K562 (cell line): Measurements from ENCODE around the gene ATF3. TPM values are rescaled to one million over a fixed set of nuclear protein-coding genes. Genes with fewer than 3 reads are reported as not detected.

Experiments
- CREB1 ChIP-seq, 2 experiments: sonication (generic) in 1 of 2; formaldehyde crosslinking in 1 of 2; IDR thresholded peaks; 2 replicates each; pipeline versions ENCODE4 v1.6.1 to v1.8.0; 2012 to 2022; ENCODE audit warnings: inconsistent platforms in 1 of 2, mild to moderate bottlenecking in 1 of 2, missing genetic modification reagents in 1 of 2, moderate library complexity in 1 of 2
- CTCFL ChIP-seq: IDR thresholded peaks from 2 replicates; pipeline ENCODE4 v1.6.1; 2011; ENCODE audit warnings: borderline replicate concordance, low read depth, mild to moderate bottlenecking, moderate library complexity, low read length; ENCODE audit not compliant: insufficient read depth, poor library complexity, severe bottlenecking
- ETV5 ChIP-seq: sonication (generic); formaldehyde crosslinking; IDR thresholded peaks from 2 replicates; pipeline ENCODE4 v1.4.0; 2020; ENCODE audit warnings: low read depth, mild to moderate bottlenecking, missing genetic modification reagents
- GABPA ChIP-seq: fragments of 200-800 bp; sonication (Bioruptor generic); conservative IDR thresholded peaks from 2 replicates; pipeline ENCODE4 v1.6.1; 2016; ENCODE audit warnings: low read depth, missing genetic modification characterization, missing compliant biosample characterization
- GTF2A2 ChIP-seq: IDR thresholded peaks from 2 replicates; pipeline ENCODE4 v1.6.1; 2016; ENCODE audit warnings: mild to moderate bottlenecking, missing genetic modification characterization, missing compliant biosample characterization
- ID3 ChIP-seq, 2 experiments: fragments of 250-450 bp in 1 of 2; fragments of 450-650 bp in 1 of 2; sonication (Bioruptor Pico) in 1 of 2; IDR thresholded peaks; 2 replicates each; pipeline versions ENCODE4 v1.6.1 to v1.8.0; 2016 to 2021; ENCODE audit warnings: mild to moderate bottlenecking in 2 of 2, moderate library complexity in 2 of 2, missing compliant biosample characterization in 1 of 2, missing genetic modification characterization in 1 of 2
- NR1H2 ChIP-seq: sonication (generic); formaldehyde crosslinking; IDR thresholded peaks from 2 replicates; pipeline ENCODE4 v1.4.0; 2020; ENCODE audit warnings: mild to moderate bottlenecking, missing genetic modification reagents
- PKNOX1 ChIP-seq: fragments of 450-650 bp; IDR thresholded peaks from 2 replicates; pipeline ENCODE4 v1.6.1; 2016
- PTTG1 ChIP-seq: fragments of 450-650 bp; IDR thresholded peaks from 2 replicates; pipeline ENCODE4 v1.6.1; 2016; ENCODE audit warnings: low read depth, mild to moderate bottlenecking, missing genetic modification characterization, missing compliant biosample characterization
- TEAD1 ChIP-seq, 2 experiments: fragments of 450-650 bp in 1 of 2; sonication (generic) in 1 of 2; formaldehyde crosslinking; IDR thresholded peaks; 2 replicates each; pipeline versions ENCODE4 v1.4.0 to v1.8.0; 2020 to 2022; ENCODE audit warnings: mild to moderate bottlenecking in 2 of 2, missing genetic modification reagents in 1 of 2
- ZNF695 ChIP-seq: fragments of 450-650 bp; formaldehyde crosslinking; IDR thresholded peaks from 2 replicates; pipeline ENCODE4 v1.4.0; 2020; ENCODE audit warnings: mild to moderate bottlenecking, moderate library complexity
- ZSCAN32 ChIP-seq: fragments of 450-650 bp; formaldehyde crosslinking; IDR thresholded peaks from 2 replicates; pipeline ENCODE4 v1.4.0; 2020; ENCODE audit warnings: mild to moderate bottlenecking, moderate library complexity
- polyA plus RNA-seq, 8 experiments: library from polyadenylated mRNA; depleted of rRNA in 4 of 8; stranded (reverse) in 5 of 8; unstranded in 3 of 8; fragments of >200 nt; fragmentation: Nextera tagmentation in 2 of 8; fragmentation: Illumina TruSeq in 1 of 8; extraction: Ambion mirVana in 2 of 8; extraction: Trizol in 1 of 8; gene quantifications; 2 replicates each; pipeline versions ENCODE4 v1.2.1 to v1.2.3, GENCODE V29; 2011 to 2014; ENCODE audit warnings: inconsistent platforms in 1 of 8, missing spikeins in 1 of 8
- total RNA-seq, 7 experiments: library from RNA; depleted of rRNA in 6 of 7; stranded (reverse); fragments of >200 nt in 6 of 7; fragmentation: Illumina TruSeq in 2 of 7; extraction: Trizol in 2 of 7; gene quantifications; 2 replicates each; pipeline versions ENCODE4 v1.2.1 to v1.2.3, GENCODE V29; 2011 to 2021; ENCODE audit warnings: low replicate concordance in 1 of 7
- TF ChIP-seq, protein P1 (sequence below), 2 experiments: fragments of 450-650 bp in 1 of 2; sonication (generic) in 1 of 2; formaldehyde crosslinking in 1 of 2; IDR thresholded peaks; 2 replicates each; pipeline versions ENCODE4 v1.7.1 to v1.9.0; 2016 to 2022; ENCODE audit warnings: inconsistent platforms in 1 of 2, mild to moderate bottlenecking in 1 of 2, missing genetic modification reagents in 1 of 2

ATF3 gene
- total and polyA plus RNA-seq, 9 of the 15 experiments (the other 6 are each of a cell fraction or from before 2014, with no cell fraction given) = 3.5 to 28.2 (median 19.8) TPM

DNA sequence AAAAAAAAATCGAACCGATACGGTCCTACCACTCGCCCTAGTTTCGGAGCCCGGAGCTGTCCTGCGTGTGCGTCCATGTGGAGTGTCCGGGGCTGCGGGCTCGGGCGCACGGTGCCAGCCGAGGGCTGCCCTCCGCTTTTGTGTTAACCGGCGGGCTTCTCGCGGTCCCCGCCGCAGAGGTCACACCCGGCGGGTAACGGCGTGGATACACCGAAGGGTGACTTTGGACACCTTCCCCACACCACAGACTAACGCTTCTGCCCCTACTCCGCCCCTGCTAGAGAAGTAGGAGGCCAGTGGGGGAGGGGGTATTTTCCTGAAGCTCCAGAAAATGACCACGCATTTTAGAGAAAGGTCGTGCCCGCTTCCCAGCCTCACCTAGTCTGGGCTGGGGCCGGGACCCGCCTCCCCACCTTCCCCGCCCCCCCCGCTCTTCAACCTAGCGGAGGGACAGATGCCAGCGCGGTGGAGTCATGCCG, 609 bp upstream of the ATF3 start (continued):
- TF ChIP-seq NR1H2 (CRISPR knock-in tag) (no peak), ZNF695 (CRISPR knock-in tag) (no peak), ZSCAN32 (no peak), TEAD1 (CRISPR knock-in tag; IDR thresholded peaks at IDR 0.05) (peak; percentile 5 to 42; a peak in 2 of 4 replicates), ID3 (CRISPR knock-in tag; IDR thresholded peaks at IDR 0.05) (no peak), ID3 (tag; IDR thresholded peaks at IDR 0.05) (no peak), GTF2A2 (tag) (no peak), ETV5 (CRISPR knock-in tag) (0 out of 2 replicates have a peak, but pooled peaks have one; percentile 36), CREB1 (IDR thresholded peaks at IDR 0.05) (no peak), CREB1 (CRISPR knock-in tag; IDR thresholded peaks at IDR 0.05) (no peak; the same call in 1 of the 2 replicates), CTCFL (no peak), PTTG1 (tag) (no peak), GABPA (tag) (peak; percentile 8; the same call in 1 of the 2 replicates), PKNOX1 (no peak)
- TF ChIP-seq, protein P1, sequence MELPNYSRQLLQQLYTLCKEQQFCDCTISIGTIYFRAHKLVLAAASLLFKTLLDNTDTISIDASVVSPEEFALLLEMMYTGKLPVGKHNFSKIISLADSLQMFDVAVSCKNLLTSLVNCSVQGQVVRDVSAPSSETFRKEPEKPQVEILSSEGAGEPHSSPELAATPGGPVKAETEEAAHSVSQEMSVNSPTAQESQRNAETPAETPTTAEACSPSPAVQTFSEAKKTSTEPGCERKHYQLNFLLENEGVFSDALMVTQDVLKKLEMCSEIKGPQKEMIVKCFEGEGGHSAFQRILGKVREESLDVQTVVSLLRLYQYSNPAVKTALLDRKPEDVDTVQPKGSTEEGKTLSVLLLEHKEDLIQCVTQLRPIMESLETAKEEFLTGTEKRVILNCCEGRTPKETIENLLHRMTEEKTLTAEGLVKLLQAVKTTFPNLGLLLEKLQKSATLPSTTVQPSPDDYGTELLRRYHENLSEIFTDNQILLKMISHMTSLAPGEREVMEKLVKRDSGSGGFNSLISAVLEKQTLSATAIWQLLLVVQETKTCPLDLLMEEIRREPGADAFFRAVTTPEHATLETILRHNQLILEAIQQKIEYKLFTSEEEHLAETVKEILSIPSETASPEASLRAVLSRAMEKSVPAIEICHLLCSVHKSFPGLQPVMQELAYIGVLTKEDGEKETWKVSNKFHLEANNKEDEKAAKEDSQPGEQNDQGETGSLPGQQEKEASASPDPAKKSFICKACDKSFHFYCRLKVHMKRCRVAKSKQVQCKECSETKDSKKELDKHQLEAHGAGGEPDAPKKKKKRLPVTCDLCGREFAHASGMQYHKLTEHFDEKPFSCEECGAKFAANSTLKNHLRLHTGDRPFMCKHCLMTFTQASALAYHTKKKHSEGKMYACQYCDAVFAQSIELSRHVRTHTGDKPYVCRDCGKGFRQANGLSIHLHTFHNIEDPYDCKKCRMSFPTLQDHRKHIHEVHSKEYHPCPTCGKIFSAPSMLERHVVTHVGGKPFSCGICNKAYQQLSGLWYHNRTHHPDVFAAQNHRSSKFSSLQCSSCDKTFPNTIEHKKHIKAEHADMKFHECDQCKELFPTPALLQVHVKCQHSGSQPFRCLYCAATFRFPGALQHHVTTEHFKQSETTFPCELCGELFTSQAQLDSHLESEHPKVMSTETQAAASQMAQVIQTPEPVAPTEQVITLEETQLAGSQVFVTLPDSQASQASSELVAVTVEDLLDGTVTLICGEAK (IDR thresholded peaks at IDR 0.05) = peak; percentile 70
- TF ChIP-seq, protein P1 (CRISPR knock-in tag; IDR thresholded peaks at IDR 0.05) = no peak
